ENCODE data around the gene ABCB8.

- TF ChIP-seq BHLHE40 (IDR thresholded peaks at IDR 0.05; ENCODE audit: borderline replicate concordance) (no peak), FOXA1 (IDR thresholded peaks at IDR 0.05) (no peak), FOXK2 (IDR thresholded peaks at IDR 0.05) (no peak), SUZ12 (IDR thresholded peaks at IDR 0.05) (no peak), HDGF (IDR thresholded peaks at IDR 0.05; ENCODE audit: borderline replicate concordance) (peak; percentile 96; the same call in 1 of the 2 replicates), CTBP1 (IDR thresholded peaks at IDR 0.05; ENCODE audit: borderline replicate concordance) (no peak), FOXM1 (IDR thresholded peaks at IDR 0.05; ENCODE audit: borderline replicate concordance) (peak; percentile 55; the same call in 1 of the 2 replicates), L3MBTL2 (conservative IDR thresholded peaks at IDR 0.05) (no peak; the same call in none of the 2 replicates), ZNF384 (IDR thresholded peaks at IDR 0.05) (no peak), PKNOX1 (IDR thresholded peaks at IDR 0.05) (no peak), NFRKB (IDR thresholded peaks at IDR 0.05) (no peak)
Measured at GRCh38 chr7:151085691-151086620, 57.7 kb downstream of the ABCB8 start, which contains the start of gene AGAP3.
